Measurements from ENCODE around the gene ZDHHC22.

ZDHHC22 gene

DNA sequence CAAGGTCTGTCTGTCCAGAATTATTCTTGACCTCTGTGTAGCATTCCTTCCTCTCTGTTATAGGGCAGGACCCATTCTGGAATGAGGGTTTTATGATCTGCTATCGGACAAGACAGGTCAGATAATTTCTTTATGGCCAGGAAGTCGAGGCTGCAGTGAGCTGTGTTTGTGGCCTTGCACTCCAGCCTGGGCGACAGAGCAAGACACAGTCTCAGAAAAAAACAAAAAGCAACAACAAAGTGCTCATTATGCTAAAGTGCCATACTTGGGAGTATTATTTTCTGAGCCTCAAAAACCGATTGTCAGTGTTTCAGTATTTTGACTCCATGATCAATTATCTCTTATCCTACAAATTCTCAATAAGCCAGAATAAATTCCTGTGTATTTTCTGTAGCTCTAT lies 39.4 kb downstream of the ZDHHC22 start:
- DNase-seq = no peak

DNA sequence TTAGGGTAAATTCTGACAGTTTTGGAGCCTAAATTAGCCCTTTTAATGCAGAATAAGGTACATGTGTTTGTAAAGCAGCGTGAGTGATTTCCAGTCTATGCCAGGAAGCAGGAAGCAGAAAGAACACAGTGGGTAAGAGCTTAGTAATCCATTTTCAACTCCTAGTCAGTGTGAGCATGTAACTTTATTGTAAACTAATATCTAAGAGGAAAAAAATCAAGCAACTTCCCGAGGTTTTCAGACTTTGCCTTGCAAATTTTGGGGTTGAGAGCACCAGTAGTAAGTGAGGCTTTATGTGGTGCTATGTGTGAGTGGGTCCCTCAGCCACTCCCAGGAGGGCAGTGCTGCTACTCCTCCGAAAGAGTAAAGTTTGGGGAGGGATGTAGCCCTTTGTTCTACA lies 40.6 kb downstream of the ZDHHC22 start:
- no peak for DNase-seq

DNA sequence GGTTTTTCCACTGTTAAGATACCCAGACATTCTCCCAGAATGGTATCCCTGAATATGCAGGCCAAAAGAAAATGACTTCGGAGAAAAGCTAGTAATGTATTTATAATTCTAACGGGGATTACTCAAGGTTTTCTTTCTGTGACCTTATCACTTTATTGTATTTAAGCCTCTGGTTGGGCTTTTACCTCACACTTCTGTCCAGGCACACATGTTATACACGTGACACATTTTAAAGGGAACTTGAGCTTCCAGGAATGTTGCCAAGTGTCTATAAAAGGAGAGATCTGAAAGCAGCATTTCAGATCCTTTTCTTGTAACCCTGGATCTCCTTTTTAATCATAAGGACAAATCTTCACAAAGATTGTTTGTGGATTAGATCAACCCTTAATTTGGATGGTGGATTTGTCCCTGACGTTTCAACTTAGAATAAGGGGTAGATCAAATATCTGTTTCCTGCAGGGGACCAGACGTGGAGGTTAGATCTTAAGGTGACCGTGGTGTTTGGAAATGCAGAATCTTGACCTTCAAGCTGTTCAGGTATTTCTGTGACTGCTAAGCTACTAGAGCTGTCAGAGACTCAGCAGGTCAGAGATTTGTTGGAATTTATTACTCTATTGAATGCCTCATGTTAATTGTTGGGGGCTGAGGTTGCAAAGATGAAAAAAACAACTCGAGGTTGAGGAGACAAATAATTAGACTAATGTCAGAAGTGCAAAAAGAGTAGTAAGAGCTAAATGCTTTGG lies 42.0 kb downstream of the ZDHHC22 start:
- DNase-seq = peak; percentile 35

DNA sequence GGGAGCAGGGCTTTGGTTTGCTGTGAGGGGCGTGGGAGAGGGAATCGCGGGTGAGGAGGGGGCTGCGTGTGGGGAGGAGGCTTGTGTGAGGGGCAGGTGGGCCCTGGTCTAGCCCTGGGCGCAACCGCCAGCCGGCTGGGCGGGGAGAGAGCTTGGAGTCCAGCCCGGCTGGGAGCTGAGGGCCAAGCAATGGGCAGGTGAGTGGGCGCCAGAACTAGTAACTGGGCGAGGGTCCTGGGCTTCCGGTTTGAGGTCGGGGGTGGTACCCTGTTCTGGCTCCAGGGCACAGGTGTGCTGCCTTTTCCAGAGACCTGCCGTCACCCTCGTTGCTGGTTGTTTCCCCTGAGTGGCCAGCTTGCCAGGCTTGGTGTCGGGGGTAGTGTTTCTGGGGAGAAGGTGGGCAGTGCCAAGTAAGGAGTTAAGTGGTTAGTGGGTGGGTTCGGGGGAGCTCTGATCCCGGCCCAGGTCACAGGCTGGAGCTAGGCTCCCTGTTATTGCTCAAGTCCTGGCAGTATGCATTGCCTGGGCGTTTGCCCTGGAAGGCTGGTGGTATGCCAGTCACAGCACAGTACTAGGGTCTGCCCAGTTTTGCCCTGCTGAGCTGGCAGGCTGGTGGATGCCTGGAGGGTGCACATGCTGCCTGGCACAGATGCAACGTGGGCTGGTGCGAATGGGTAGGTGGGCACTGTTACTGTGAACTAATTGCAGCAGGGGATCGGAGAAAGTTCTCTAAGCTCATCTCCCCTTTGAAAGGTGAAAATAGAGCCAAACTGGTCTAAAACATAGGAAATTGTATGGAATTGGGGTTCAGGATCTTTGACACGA lies 42.9 kb downstream of the ZDHHC22 start:
- peak; percentile 34 for DNase-seq

DNA sequence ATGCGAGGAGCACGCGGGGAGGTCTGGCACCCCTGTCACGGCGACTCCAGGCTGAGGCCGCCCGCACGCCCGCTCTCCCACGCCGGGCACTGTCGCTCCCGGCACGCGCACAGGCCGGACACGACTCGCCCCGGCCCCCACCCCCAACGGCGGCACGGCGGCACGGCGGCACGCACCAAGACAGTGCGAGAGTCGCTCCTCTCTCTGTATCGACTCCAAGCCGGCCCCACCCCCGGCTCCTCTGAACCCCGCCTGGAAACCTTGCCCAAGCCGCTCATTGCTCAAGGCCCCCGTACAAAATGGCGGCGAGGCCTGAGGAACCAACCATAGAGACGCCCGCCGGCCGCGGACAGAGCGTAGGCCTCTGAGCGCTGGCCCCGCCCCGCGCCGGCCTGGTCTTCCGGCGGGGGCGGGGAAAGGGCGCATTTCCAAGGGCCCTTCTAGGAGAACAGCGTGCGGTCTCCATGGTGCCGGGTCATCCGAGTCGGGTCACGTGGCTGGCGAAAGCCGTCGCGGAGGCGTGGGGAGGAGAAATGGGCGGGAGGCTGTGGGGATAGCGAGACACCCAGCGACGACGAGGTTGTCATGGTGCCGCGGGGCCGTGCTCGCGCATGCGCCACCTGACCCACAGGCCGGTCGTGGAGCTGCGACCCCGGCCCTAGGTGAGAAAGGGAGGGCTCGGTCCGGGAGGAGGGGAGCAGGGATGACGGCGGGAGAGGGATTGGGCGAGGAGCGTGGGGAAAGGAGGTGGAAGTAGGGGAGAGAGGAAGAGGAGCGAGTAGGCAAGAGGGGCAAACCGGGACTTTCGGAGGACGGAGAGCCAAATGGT lies 43.7 kb downstream of the ZDHHC22 start, which contains the start of gene CIPC:
Gene CIPC, plus strand, starts transcription at position 559 of the 829 bp plus-strand sequence. CDS start 7,451 bp downstream, outside the sequence.
- DNase-seq = peak; percentile 98

DNA sequence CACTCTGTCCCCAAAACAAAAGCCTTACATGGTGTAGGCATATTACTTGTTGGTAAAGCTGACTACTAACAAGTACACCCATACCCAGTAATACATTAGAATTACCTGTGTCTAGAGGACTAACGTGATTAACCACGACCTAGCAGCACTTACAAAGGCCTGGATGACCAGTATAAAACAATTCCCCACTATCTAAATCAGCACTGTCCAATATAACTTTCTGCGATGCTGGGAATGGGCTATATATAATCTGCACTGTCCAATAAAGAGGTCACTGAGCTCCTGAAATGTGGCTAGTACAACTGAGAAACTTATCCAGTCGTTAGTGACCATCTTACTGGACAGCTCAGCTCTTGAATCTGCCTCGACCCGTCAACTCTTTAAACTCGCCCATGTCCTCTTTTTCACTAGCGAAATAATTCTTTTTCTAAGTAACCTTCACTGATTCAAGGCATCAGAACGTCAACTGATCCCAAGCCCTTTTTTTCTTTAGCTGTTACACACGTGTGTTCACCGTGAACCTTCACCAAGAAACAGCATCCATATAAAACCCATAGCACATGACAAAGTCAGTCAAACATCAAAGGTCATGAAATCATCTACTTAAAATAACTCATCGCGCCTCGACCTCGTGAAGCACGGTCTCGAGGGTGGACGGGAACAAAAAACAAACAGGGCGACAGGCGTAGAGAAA lies 44.4 kb downstream of the ZDHHC22 start:
- no peak for DNase-seq

DNA sequence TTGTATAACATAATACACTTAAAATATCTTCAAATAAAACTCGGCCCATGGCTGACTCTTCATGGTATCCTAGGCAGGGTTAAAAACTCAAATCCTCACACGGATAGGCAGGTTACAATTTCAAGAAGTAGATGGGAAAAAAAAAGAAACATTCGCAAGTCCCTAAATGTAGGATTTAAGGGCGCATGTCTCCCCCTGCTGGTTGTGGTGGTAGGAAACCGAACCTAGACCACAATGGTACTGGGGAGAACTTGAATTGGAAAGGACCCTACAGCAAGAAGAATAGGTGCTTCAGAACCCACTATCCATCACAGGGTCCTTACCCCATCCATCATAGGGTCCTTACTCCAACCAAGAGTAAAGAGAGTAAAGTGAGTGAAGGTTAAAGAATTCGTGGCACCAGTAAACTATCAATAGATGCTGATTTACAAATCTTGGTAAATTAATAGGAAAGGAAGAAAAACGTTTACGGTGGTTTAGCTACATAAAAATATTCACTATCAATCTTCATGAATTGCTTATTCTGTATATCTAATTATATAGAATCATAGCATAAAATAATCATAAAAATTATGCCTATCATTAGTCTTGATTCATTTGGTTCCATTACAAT lies 46.8 kb downstream of the ZDHHC22 start:
- peak; percentile 62 for DNase-seq

DNA sequence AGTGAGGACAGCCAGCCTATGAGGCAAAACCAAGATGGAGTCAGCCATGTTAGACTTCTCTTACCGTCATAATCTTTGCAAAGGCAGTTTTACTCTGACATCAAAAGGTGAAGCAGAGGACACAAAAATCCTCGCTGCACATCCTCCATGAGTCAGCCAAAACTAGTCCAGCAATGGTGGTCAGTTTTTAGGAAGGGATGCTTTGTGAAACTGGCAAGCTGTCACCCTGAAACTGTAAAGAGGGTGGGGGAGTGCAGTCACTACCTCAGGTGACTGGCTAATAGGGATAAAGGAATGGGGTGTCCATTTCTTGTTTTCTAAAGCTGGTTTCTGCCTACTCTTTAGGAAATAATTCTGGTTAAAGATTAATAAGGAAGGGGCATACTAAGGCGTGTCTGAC lies 48.9 kb downstream of the ZDHHC22 start:
- DNase-seq = no peak

DNA sequence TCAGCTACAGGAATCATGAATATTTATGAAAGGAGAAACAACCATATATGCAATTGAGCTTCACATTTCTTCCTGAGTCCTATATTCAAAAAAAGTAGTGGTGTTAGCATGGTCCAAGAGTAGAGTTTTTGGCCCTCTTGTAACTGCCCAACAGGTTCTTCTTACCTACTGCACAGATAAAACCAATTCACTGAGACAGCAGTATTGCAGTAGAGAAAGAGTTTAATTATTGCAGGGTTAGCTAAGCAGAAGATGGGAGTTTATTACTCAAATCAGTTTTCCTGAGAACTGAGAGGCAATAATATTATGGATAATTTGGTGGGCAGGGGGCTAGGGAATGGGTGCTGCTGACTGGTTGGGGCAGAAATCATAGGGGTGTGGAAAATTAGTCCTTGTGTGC lies 50.1 kb downstream of the ZDHHC22 start:
- no peak for DNase-seq

DNA sequence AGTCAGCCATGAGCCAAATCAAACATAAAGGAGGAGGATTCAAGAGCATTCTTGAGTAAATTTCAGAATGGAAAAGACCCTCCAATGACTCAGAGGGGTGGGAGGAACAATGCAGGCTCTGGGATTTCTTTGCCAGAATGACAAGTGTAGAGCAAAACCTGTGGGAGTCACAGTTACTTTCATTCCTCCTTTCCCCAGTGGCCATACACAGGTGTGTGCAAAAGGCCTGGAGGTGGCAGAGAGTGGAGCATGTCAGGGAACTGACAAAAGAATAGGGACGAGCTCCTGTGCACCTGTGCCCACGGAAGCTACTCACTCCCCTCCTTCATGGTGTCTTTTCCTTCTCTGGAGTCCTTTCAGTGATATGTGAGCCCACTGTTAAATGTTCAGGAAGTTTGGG lies 52.9 kb downstream of the ZDHHC22 start:
- no peak for DNase-seq

DNA sequence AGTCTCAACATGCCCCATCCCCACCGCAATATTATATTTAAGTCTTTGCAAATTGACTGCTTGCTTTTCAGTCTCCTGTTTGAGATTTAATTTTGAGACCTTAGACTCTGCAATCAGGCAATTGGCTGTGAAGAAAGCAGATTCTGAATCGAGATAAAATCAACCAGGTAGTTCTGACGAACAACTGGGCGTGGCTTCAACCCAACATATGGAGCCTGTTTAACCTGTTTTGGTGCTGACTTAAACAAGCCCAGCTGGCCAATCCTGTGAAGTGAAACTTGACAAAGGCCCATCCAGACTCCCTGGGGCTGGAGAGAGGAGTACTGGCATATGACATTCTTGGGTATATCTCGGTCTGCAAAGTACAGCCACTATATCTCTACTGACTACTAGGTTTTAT lies 53.4 kb downstream of the ZDHHC22 start:
- DNase-seq = no peak

DNA sequence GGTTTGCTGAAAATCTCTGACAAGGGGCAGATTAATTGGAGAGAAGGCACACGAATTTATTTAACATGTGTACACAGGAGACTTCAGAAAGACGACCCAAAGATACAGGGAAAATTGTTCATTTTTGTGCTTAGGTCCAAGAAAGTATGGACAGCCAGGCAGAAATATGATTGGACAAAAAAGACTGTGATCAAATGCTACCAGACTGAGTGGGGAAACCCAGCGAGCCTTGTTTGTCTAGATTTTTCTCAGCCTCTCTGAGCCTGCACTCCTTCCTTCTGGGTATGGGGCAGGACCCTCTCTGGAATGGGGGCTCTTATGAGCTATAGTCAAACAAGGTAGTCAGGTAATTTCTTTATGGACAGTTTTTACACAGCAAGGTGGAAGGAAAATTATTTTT lies 54.0 kb downstream of the ZDHHC22 start:
- DNase-seq = no peak

DNA sequence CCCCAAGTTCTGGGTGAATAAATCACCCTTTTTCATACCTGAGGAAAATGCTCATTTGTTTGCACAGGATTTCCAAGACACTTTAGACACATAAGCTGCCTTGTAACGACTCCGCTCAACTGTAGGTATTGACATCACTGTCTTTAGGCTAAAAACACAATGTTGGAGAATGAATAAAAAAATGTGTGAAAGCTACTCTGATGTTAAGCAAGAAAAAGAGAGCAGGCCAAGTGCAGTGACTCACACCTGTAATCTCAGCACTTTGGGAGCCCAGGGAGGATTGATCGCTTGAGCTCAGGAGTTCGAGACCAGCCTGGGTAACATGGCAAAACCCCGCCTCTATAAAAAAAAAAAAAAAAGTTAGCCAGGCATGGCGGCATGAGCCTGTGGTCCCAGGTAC lies 54.6 kb downstream of the ZDHHC22 start:
- DNase-seq = no peak

DNA sequence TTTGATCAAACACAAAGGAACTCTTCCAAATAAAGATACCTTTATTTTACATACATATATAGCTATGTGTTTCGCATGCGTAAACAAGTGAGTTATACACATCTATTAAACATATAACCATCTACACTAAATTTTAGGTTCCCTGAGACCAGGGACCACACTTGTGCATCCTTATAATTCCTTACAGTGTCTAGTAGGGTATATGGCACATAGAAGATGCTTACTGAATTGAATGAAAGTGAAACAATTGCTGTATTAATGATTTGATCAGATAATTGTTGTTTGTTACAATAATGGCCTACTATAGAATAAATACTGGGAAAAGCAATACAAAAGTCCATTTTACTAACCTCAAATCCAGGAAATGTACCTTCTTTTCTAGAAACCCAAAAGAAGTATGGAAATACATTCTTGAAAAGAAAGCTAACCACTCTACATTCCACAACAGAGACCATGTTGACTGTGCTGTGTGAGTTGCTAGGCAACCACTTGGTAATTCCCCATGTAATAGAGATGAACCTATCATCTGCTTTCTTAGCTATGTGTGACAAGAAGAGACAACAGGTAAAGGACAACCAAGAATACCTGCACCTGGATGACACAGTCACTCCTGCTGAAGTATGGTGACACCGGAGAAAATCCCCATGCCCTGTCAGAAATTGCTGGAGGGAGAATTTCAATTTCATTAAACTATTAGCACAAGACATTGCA lies 55.4 kb downstream of the ZDHHC22 start:
- DNase-seq = no peak

DNA sequence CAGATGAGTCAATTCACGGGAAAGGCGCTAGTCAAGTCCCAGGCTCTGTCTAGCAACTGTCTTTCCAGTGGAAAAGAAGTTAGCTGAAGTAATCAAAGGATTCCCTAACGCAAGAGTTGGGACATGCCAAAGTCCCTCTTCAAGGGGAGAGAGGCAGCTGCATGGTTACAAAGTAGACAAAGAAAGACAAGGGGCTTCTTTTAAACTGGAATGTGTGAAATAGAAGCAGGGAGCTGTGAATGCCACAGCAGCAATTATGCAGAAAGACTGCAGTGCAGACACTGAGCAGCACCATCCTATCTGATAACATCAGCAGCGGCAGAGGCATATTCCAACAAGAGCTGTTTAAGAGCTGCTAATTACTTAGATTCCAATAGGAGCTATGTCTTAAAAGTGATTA lies 56.1 kb downstream of the ZDHHC22 start:
- no peak for DNase-seq

DNA sequence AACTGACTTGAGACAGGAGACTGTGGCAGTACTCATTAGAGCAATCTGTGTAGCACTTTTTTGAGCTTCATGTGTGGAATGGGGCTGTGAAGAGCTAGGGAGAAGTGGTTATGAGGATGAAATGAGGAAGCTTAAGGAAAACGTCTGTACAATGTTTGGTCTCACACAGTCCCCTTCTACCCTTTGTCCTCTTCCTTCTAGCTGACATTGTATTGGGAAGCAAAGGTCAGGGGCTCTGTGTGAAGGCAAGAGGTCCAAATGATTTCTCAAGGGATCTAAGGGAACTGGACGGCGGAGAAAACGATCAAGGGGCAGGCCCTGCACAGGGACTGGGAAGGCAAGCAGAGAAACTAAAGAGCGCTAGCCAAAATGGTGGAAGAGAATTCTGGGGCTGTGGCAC lies 56.6 kb downstream of the ZDHHC22 start:
- no peak for DNase-seq

DNA sequence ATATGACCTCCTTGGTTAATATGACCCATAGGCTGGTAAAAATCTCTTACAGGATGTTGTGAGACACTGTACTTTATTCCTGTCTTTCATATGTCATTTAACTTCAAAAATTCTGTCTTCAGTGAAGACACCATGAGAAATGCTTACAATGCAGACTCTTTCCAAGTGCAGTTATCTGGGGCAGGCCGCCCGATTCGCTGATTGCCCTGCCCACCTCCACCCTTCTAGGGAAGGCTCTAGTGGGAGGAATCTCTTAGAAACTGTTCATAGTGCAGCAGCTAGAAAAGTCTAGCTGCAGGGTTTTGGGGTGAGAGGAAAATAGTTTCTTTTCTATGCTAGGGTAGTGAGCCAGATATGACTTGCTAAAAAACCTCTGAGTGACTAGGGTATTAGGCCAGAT lies 58.5 kb downstream of the ZDHHC22 start:
- DNase-seq = no peak

DNA sequence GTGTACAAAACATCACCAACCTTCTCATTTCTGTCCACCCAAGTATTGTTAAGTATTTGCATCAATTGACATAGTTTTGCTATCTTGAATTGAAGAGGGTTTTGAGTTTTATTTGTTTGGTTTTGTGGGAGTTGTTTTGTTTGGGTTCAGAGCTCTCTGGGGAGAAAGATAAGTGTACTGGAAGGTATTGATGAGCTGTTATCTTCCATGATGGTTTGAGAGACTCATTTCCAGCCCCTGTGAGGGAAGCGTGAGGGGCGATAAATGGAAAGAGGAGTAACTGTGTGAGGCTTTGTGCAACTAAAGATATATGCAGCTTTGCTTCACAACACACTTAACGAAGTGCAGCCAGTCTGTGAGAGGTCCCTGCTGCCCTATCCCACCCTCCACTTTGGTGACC lies 59.2 kb downstream of the ZDHHC22 start:
- DNase-seq = no peak
